ENCODE results near the gene TAF5. TPM values are rescaled to one million over a fixed set of nuclear protein-coding genes. Genes with fewer than 3 reads are reported as not detected.

The TAF5 gene
- total and polyA plus RNA-seq, 2 of the 4 experiments (the other 2 are of a cell fraction) = 1.9 to 3.6 TPM

GRCh38 chr10:103394180-103394579 is 26.4 kb downstream of the TAF5 start:
- Histone ChIP-seq H3K4me3 (ENCODE audit: insufficient read depth, low read depth, low read length) (no peak overlapping the region), H3K4ac (ENCODE audit: low read depth, low read length) (no peak overlapping the region), H3K18ac (ENCODE audit: low read depth, low read length) (no peak overlapping the region), H2BK120ac (ENCODE audit: low read depth, low read length) (no peak overlapping the region), H2AK5ac (ENCODE audit: low read depth, low read length) (no peak overlapping the region), H4K5ac (ENCODE audit: low read depth, low read length) (no peak overlapping the region), H2AFZ (replicated peaks; ENCODE audit: low read length, poor library complexity) (no peak overlapping the region), H3K27ac (ENCODE audit: insufficient read depth, low read length) (no peak overlapping the region), H3K23ac (ENCODE audit: low read depth, low read length) (no peak overlapping the region), H2AK9ac (replicated peaks; ENCODE audit: low read depth, low read length, poor library complexity) (no peak overlapping the region), H3K27me3 (ENCODE audit: control insufficient read depth, insufficient read depth, low read length) (no peaks in the 10 kb centered on the region), H3K36me3 (ENCODE audit: control insufficient read depth, insufficient read depth, low read length) (peaks cover 14% of the 10 kb centered on the region), H2BK5ac (ENCODE audit: low read depth, low read length, poor library complexity, severe bottlenecking) (no peak overlapping the region), H3K79me1 (ENCODE audit: low read depth in 1 of 2, low read length in 2 of 2) (peaks cover 25 to 51% of the 10 kb centered on the region in 2 experiments), H3K4me2 (ENCODE audit: low read depth, low read length) (no peak overlapping the region), H2BK20ac (ENCODE audit: low read depth, low read length) (no peak overlapping the region), H2BK15ac (ENCODE audit: low read depth, low read length) (no peak overlapping the region), H4K8ac (ENCODE audit: low read depth in 2 of 2, low read length in 2 of 2) (no peak overlapping the region), H3K9me1 (ENCODE audit: insufficient read depth, low read length) (peaks cover 2% of the 10 kb centered on the region; the same call in 1 of the 2 replicates), H4K20me1 (ENCODE audit: insufficient read depth, low read length) (peaks cover 5% of the 10 kb centered on the region; the same call in 1 of the 2 replicates), H3K56ac (ENCODE audit: extremely low read depth, insufficient read depth, low read length) (no peak overlapping the region), H3K9me3 (ENCODE audit: control insufficient read depth, insufficient read depth, low read length) (no peaks in the 10 kb centered on the region), H3K9ac (ENCODE audit: low read depth, low read length) (no peak overlapping the region), H3K4me1 (ENCODE audit: control insufficient read depth, insufficient read depth, low read length) (peaks cover 8% of the 10 kb centered on the region), H4K91ac (ENCODE audit: insufficient read depth, low read depth, low read length) (no peak overlapping the region), H3K14ac (replicated peaks; ENCODE audit: low read depth, low read length) (no peak overlapping the region)
- no TSS peak for BruUV-seq (replicated peaks)
- intact Hi-C loops (cut with micrococcal nuclease) (no loop called here), in situ Hi-C loops (cut with MboI; ENCODE audit: low sequenced_read_pairs) (no loop called here), dilution Hi-C loops (cut with HindIII; ENCODE audit: low sequenced_read_pairs, unreplicated experiment) (no loop called here)
- WGBS, 2 experiments (ENCODE audit: extremely low coverage in 2 of 2, insufficient read length in 1 of 2) = 96% methylated on average over 5 of the region's 14 CpGs; no CpG with 5 or more reads in 1 of the 2 experiments
- no peak for ATAC-seq (ENCODE audit: low read depth)
- CTCF ChIA-PET = no interaction called here
- no peak for TF ChIP-seq RAD21 (IDR thresholded peaks at IDR 0.05; ENCODE audit: low read length)
- no peak for TF ChIP-seq MAZ (IDR thresholded peaks at IDR 0.05; ENCODE audit: borderline replicate concordance, low read depth, low read length)
- TF ChIP-seq MXI1 (IDR thresholded peaks at IDR 0.05; ENCODE audit: borderline replicate concordance, low read depth, low read length) = no peak
- no peak for TF ChIP-seq BHLHE40 (IDR thresholded peaks at IDR 0.05; ENCODE audit: low read depth, low read length)
- TF ChIP-seq CHD1 (IDR thresholded peaks at IDR 0.05; ENCODE audit: low read depth, low read length) = no peak
- no peak for TF ChIP-seq SMC3 (IDR thresholded peaks at IDR 0.05; ENCODE audit: low read depth, low read length)
- TF ChIP-seq POLR2A (IDR thresholded peaks at IDR 0.05; ENCODE audit: low read depth, low read length) = no peak
- TF ChIP-seq RCOR1 (IDR thresholded peaks at IDR 0.05; ENCODE audit: insufficient replicate concordance, low read length) = no peak
- TF ChIP-seq CTCF (conservative IDR thresholded peaks at IDR 0.05; ENCODE audit: low read depth, low read length) = no peak
- no peak for TF ChIP-seq USF2 (IDR thresholded peaks at IDR 0.05; ENCODE audit: low read depth, low read length)
- no peak for DNase-seq
- POLR2A ChIA-PET (ENCODE audit: unreplicated experiment) = no interaction called here

Data from IMR-90 (cell line).